OCI-LY1 (cell line): ENCODE results near the gene TBCD.

Experiments
- EZH2 ChIP-seq: fragments of 200-600 bp; sonication (generic), shearing (Covaris generic); IDR thresholded peaks from 2 replicates; pipeline ENCODE4 v1.8.0; 2017; ENCODE audit warnings: borderline replicate concordance, mixed run types, mild to moderate bottlenecking, antibody characterized with exemption, low read length, moderate library complexity, mixed read lengths
- TF ChIP-seq, protein P1 (sequence below): fragments of 200-600 bp; sonication (generic), shearing (Covaris generic); IDR thresholded peaks from 2 replicates; pipeline ENCODE4 v1.5.1; 2017; ENCODE audit warnings: mild to moderate bottlenecking, antibody characterized with exemption, low read length, moderate library complexity, mixed read lengths

DNA sequence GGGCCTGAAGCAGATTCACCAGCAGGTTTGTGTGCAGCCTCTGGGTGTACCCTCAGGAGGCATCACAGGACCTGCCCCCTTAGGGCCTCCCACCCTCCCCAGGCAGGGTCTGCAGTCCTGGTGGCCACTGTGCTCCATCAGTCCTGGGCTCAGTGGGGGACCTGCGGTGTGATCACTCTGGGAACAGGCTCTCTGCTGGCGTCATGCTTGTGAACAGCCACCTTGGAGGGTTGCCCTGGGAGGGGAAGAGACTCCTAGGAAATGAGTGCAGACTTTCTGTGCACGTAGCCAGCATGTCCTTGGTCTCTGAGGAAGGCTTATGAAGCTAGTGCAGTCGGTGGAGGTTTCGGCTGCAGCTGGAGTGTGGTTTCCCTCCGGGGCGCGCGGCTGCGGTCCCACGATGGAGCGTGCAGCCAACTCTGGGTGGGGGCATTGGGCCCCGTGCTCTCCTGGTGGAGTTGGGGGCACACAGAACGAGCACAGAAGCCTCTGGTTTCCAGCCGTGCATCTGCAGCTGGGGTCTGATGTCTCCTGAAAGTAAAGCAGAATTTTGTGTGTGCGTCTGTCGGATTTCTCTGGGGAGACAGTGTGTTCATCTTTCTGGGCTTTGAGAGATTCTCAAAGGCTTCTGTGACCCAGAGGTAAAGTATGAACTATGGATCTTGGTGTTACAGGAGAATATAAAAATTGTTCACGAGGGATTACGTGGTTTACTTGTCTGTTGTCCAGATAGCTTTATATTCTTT, 156.1 kb downstream of the TBCD start:
- TF ChIP-seq, protein P1, sequence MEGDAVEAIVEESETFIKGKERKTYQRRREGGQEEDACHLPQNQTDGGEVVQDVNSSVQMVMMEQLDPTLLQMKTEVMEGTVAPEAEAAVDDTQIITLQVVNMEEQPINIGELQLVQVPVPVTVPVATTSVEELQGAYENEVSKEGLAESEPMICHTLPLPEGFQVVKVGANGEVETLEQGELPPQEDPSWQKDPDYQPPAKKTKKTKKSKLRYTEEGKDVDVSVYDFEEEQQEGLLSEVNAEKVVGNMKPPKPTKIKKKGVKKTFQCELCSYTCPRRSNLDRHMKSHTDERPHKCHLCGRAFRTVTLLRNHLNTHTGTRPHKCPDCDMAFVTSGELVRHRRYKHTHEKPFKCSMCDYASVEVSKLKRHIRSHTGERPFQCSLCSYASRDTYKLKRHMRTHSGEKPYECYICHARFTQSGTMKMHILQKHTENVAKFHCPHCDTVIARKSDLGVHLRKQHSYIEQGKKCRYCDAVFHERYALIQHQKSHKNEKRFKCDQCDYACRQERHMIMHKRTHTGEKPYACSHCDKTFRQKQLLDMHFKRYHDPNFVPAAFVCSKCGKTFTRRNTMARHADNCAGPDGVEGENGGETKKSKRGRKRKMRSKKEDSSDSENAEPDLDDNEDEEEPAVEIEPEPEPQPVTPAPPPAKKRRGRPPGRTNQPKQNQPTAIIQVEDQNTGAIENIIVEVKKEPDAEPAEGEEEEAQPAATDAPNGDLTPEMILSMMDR: no peak
- no peak for TF ChIP-seq EZH2
